Natural killer cell (primary cell): Measurements from ENCODE around the gene TGM4. TPM values are rescaled to one million over a fixed set of nuclear protein-coding genes. Genes with fewer than 3 reads are reported as not detected.

Experiments used
- ATAC-seq, 3 donors: fragments of 150-1000 bp in 2 of 3; fragments of 200-7000 bp in 1 of 3; cut with Tn5 transposase; 1 replicate in 1 of 3; 2 replicates in 2 of 3; pipeline ENCODE4 v1.10.0; 2021; ENCODE audit warnings: mild to moderate bottlenecking in 2 of 3, moderate library complexity in 2 of 3
- DNase-seq, 2 donors: peaks; one replicate each; pipeline versions ENCODE4 v3.0.0 to v3.0.0-alpha.2; 2013 to 2021; ENCODE audit warnings: mixed read lengths in 1 of 2
- H3K27ac ChIP-seq: one replicate; pipeline ENCODE4 v1.5.1; 2013; ENCODE audit warnings: mild to moderate bottlenecking, low read length
- H3K27me3 ChIP-seq: one replicate; pipeline ENCODE4 v1.6.1; 2013; ENCODE audit warnings: low read length; ENCODE audit not compliant: control insufficient read depth, insufficient read depth
- H3K36me3 ChIP-seq: one replicate; pipeline ENCODE4 v1.6.1; 2013; ENCODE audit warnings: low read length; ENCODE audit not compliant: control insufficient read depth, insufficient read depth
- H3K4me1 ChIP-seq: one replicate; pipeline ENCODE4 v1.6.1; 2013; ENCODE audit warnings: low read length; ENCODE audit not compliant: control insufficient read depth, insufficient read depth
- H3K4me3 ChIP-seq: one replicate; pipeline ENCODE4 v1.5.1; 2013; ENCODE audit warnings: low read length
- H3K9me3 ChIP-seq: one replicate; pipeline ENCODE4 v1.6.1; 2013; ENCODE audit warnings: low read length; ENCODE audit not compliant: control insufficient read depth, insufficient read depth
- H3K27ac Mint-ChIP-seq, 2 donors: one replicate each; pipeline ENCODE4 v1.8.0; 2022; ENCODE audit warnings: mild to moderate bottlenecking in 2 of 2, mixed read lengths in 2 of 2, moderate library complexity in 1 of 2
- H3K27me3 Mint-ChIP-seq, 2 donors: one replicate each; pipeline ENCODE4 v1.8.0; 2022; ENCODE audit warnings: low read depth in 2 of 2, mixed read lengths in 2 of 2
- H3K36me3 Mint-ChIP-seq: one replicate; pipeline ENCODE4 v1.8.0; 2022; ENCODE audit warnings: mixed read lengths
- H3K4me1 Mint-ChIP-seq, 2 donors: one replicate each; pipeline ENCODE4 v1.8.0; 2022; ENCODE audit warnings: mixed read lengths in 2 of 2
- H3K4me3 Mint-ChIP-seq: one replicate; pipeline ENCODE4 v1.8.0; 2022; ENCODE audit warnings: mild to moderate bottlenecking, moderate library complexity, mixed read lengths
- H3K9me3 Mint-ChIP-seq, 2 donors: one replicate each; pipeline ENCODE4 v1.8.0; 2022; ENCODE audit warnings: mixed read lengths in 2 of 2
- CTCF ChIP-seq: fragments of 200-600 bp; IDR thresholded peaks from one replicate; pipeline ENCODE4 v1.8.0; 2022; ENCODE audit warnings: antibody characterized with exemption
- WGBS: methylation state at CpG from one replicate; pipeline ENCODE4 v1.1.7; 2013; ENCODE audit warnings: missing lambda C conversion rate; ENCODE audit not compliant: insufficient coverage; 5-methylcytosine and 5-hydroxymethylcytosine counted together
- intact Hi-C: fragments of 100-400 bp; cut with micrococcal nuclease; formaldehyde crosslinking; loops from one replicate; pipeline ENCODE4 v1.14.2; 2022
- total RNA-seq, 4 donors: library from RNA; stranded (reverse); fragments of 120-200 nt in 1 of 4; gene quantifications; one replicate each; pipeline versions ENCODE4 v1.2.3 to v1.2.4, GENCODE V29; 2013 to 2022

The TGM4 gene
- total RNA-seq, 3 donors from 2014 or later (not counting 1 experiment from before 2014, with no cell fraction given), result not detected

- Mint-ChIP-seq H3K36me3 (peaks cover 9% of the 10 kb centered on the region), H3K27me3 (no peaks in the 10 kb centered on the region), H3K4me3 (no peak overlapping the region), H3K4me1 (peaks cover 0 to 1% of the 10 kb centered on the region in 2 donors), H3K27ac (peak overlapping the region in 1 of 2 donors; percentile 10), H3K9me3 (no peaks in the 10 kb centered on the region)
- no peak overlapping the region for H3K27ac ChIP-seq
- H3K36me3 ChIP-seq, result peaks cover 35% of the 10 kb centered on the region
- 96% methylated on average over 5 of the region's 5 CpGs for WGBS
- H3K4me3 ChIP-seq, result no peak overlapping the region
- intact Hi-C loops, result no loop called here
- DNase-seq (no peak), ATAC-seq (no peak)
- H3K27me3 ChIP-seq, result no peaks in the 10 kb centered on the region
- H3K9me3 ChIP-seq, result no peaks in the 10 kb centered on the region
- H3K4me1 ChIP-seq, result no peaks in the 10 kb centered on the region
- no peak for TF ChIP-seq CTCF
Measured at GRCh38 chr3:44924457-44925084, 50.2 kb downstream of the TGM4 start.

GRCh38 chr3:44926172-44926571 lies 51.8 kb downstream of the TGM4 start:
- Mint-ChIP-seq H3K36me3 (peaks cover 8% of the 10 kb centered on the region), H3K9me3 (no peaks in the 10 kb centered on the region), H3K4me1 (no peaks in the 10 kb centered on the region), H3K27me3 (no peaks in the 10 kb centered on the region), H3K4me3 (no peak overlapping the region), H3K27ac (peak overlapping the region in 1 of 2 donors; percentile 12)
- intact Hi-C loops, result no loop called here
- 98% methylated on average over 10 of the region's 10 CpGs for WGBS
- H3K4me1 ChIP-seq, result no peaks in the 10 kb centered on the region
- H3K36me3 ChIP-seq, result peaks cover 46% of the 10 kb centered on the region
- no peak for TF ChIP-seq CTCF
- H3K9me3 ChIP-seq, result no peaks in the 10 kb centered on the region
- ATAC-seq (no peak), DNase-seq (no peak)
- no peak overlapping the region for H3K4me3 ChIP-seq
- no peak overlapping the region for H3K27ac ChIP-seq
- H3K27me3 ChIP-seq, result no peaks in the 10 kb centered on the region

GRCh38 chr3:44926921-44927320 lies 52.5 kb downstream of the TGM4 start:
- no peak overlapping the region for H3K4me3 Mint-ChIP-seq

More at GRCh38 chr3:44926921-44927320, 52.5 kb downstream of the TGM4 start:
- no peak for ATAC-seq
- WGBS, result 95% methylated on average over 7 of the region's 7 CpGs
- Histone ChIP-seq H3K27me3 (no peaks in the 10 kb centered on the region), H3K4me3 (no peak overlapping the region), H3K9me3 (no peaks in the 10 kb centered on the region), H3K36me3 (peaks cover 51% of the 10 kb centered on the region), H3K27ac (no peak overlapping the region), H3K4me1 (no peaks in the 10 kb centered on the region)
- H3K27ac Mint-ChIP-seq, result no peak overlapping the region
- no peaks in the 10 kb centered on the region for H3K4me1 Mint-ChIP-seq
- intact Hi-C loops, result no loop called here
- no peak for DNase-seq
- H3K36me3 Mint-ChIP-seq, result peaks cover 8% of the 10 kb centered on the region
- H3K27me3 Mint-ChIP-seq, result no peaks in the 10 kb centered on the region
- no peaks in the 10 kb centered on the region for H3K9me3 Mint-ChIP-seq
- no peak for TF ChIP-seq CTCF
